Measurements from ENCODE around the gene MAP1B.

DNA sequence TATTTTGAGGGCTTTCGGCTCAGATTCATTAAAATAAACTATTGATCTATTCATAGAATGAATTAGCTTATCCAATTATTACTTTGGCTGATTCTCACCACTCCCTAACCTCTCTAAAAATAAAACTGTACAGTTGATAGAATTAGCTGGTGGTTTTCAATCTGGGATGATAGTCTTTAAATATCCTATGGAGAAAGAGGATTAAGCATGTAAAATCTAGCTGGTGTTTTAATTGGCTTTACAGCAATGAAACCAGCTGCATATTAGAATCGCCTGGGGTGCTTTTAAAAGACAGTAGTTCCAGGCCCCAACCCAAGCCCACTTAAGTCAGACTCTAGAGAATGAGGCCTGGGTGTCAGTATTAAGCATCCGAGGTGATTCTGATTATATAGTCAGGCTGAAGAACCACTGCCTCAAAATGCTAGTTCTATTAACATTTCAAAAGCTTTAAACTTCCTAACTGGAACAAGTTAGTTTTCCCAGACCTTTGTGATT lies 95.1 kb downstream of the MAP1B start:
- TF ChIP-seq POLR2A (IDR thresholded peaks at IDR 0.05): no peak
- TF ChIP-seq EP300 (IDR thresholded peaks at IDR 0.05; ENCODE audit: low read depth): no peak

All from transverse colon (tissue), 1 donor.